Skeletal muscle tissue (tissue), 4 donors: ENCODE data around the gene ADM. TPM values are rescaled to one million over a fixed set of nuclear protein-coding genes. Genes with fewer than 3 reads are reported as not detected.
A peak's percentile ranks its signal among the peaks of the same experiment; 100 is the strongest.

Experiments
- H3K27ac ChIP-seq: one replicate; pipeline ENCODE4 v1.7.0; 2013; ENCODE audit warnings: mild to moderate bottlenecking, low read depth, low read length, inconsistent platforms
- H3K27me3 ChIP-seq, 3 donors: one replicate each; pipeline ENCODE4 v1.7.0; 2013; ENCODE audit warnings: low read length in 3 of 3; ENCODE audit not compliant: control insufficient read depth in 3 of 3, insufficient read depth in 3 of 3
- H3K36me3 ChIP-seq, 3 donors: one replicate each; pipeline ENCODE4 v1.7.0; 2013; ENCODE audit warnings: low read length in 3 of 3; ENCODE audit not compliant: control insufficient read depth in 3 of 3, insufficient read depth in 3 of 3
- H3K4me1 ChIP-seq, 3 donors: one replicate each; pipeline ENCODE4 v1.7.0; 2013; ENCODE audit warnings: low read length in 3 of 3, mild to moderate bottlenecking in 3 of 3; ENCODE audit not compliant: control insufficient read depth in 3 of 3, insufficient read depth in 3 of 3
- H3K4me3 ChIP-seq, 3 donors: one replicate each; pipeline ENCODE4 v1.7.0; 2013; ENCODE audit warnings: low read length in 3 of 3
- H3K9ac ChIP-seq, 3 donors: one replicate each; pipeline ENCODE4 v1.7.0; 2013; ENCODE audit warnings: low read length in 3 of 3, mild to moderate bottlenecking in 3 of 3, moderate library complexity in 2 of 3, low read depth in 1 of 3
- H3K9me3 ChIP-seq, 3 donors: one replicate each; pipeline ENCODE4 v1.7.0; 2013; ENCODE audit warnings: low read length in 3 of 3; ENCODE audit not compliant: control insufficient read depth in 3 of 3
- total RNA-seq: library from RNA; depleted of rRNA; stranded (reverse); fragments of >200 nt; gene quantifications from one replicate; pipeline ENCODE4 v1.2.3, GENCODE V29; 2014
- donor health status: Osteomylitis.

The ADM gene
- total RNA-seq, 1 donor from 2014 or later, result 28.2 TPM

DNA sequence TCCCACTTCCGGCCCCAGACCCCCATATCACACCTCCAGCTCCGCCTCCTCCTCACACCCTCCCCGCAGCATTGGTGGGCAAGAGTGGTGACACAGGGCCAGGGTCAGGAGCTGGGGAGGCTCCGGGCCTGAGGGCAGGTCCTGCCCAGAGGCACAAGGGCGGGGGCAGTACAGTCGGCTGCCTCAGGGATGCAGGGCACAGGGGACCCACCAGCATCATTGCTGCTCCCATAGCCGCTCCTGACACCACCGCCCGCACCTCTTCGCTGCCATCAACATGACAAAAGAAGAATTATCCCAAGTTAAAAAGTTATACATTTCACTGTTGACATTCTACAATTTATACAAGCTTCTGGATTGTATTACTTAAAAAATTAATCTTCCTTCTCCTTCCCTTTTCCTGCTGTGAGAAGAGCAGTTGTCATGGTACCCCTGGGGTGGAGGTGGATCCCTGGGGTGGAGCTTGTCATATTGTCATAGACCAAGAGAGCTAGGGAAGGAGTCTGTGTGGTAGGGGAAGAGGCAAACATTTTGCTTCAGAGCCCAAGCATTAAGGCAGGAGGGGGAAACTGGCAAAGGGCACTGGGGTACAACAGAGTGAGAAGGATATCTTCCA lies 15.0 kb upstream of the ADM start:
- Histone ChIP-seq H3K27ac (no peak overlapping the region), H3K4me1 (peaks cover 10 to 28% (median 11%) of the 10 kb centered on the region in 3 donors), H3K4me3 (no peak overlapping the region), H3K36me3 (no peaks in the 10 kb centered on the region), H3K9ac (peak overlapping the region in 1 of 3 donors; percentile 40), H3K9me3 (no peaks in the 10 kb centered on the region), H3K27me3 (no peaks in the 10 kb centered on the region)

GRCh38 chr11:10291801-10292638 lies 12.9 kb upstream of the ADM start:
- Histone ChIP-seq H3K27ac (no peak overlapping the region), H3K27me3 (no peaks in the 10 kb centered on the region), H3K9ac (no peak overlapping the region), H3K4me3 (no peak overlapping the region), H3K9me3 (no peaks in the 10 kb centered on the region), H3K36me3 (no peaks in the 10 kb centered on the region), H3K4me1 (peaks cover 10 to 32% (median 11%) of the 10 kb centered on the region in 3 donors)

DNA sequence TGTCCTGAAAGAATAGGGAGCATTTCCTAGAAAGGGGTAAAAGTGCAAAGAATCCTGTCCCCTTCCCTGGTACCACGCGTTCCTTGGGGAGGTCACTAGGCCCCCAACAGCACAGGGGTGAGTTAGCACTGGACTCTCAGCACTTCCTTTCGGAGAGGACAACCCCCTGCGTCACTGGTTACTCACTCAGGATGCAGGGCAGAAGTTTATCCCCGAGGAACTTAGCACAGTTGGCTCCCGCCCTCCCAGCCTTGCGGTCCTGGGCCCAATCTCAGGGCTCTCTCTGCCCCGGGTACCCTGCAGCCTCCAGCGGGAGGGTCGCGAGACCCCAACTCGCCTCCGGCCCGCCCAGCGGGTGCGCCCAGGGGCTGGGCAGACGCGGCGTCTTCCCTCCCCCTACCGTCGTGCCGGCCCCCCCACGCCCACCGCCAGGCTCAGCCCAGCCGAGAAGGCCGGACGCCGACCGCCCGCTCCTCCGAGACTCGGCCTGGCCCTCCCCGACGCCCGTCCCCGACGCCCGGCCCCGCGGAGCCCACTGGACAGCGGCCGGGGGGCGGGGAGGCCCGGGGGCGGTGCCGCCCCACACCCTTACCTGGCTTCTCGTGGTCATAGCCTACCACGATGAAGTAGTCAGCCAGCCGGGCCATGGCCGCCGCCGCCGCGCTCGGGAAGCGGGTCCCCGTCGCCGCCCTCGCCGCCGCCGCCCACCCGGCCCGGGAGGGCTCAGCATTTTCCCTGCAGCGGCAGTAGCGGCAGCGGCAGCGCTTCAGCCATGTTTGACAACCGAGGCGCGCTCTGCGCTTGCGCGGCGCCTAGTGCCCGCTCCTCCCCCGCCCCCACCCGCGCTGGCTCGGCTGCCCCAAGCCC lies 11.2 kb upstream of the ADM start, which contains the start of gene SBF2:
TSS of gene SBF2 (minus strand) at position 797 of the 867 bp plus-strand sequence. CDS start at position 647, 150 bp downstream.
- H3K27ac ChIP-seq, result peak within 1 kb of the TSS; percentile 89
- H3K36me3 ChIP-seq, result no peaks in the 10 kb centered on the region
- H3K27me3 ChIP-seq, result no peaks in the 10 kb centered on the region
- peaks cover 6 to 21% (median 10%) of the 10 kb centered on the region in 3 donors for H3K4me1 ChIP-seq
- no peaks in the 10 kb centered on the region for H3K9me3 ChIP-seq
- peak within 1 kb of the TSS; percentile 77 to 87 (median 84) for H3K4me3 ChIP-seq
- H3K9ac ChIP-seq, result peak within 1 kb of the TSS; percentile 80 to 84 (median 80)

GRCh38 chr11:10294290-10294953 lies 10.5 kb upstream of the ADM start:
- H3K27ac ChIP-seq, result peak overlapping the region; percentile 89
- no peaks in the 10 kb centered on the region for H3K9me3 ChIP-seq
- H3K4me1 ChIP-seq, result peaks cover 6 to 21% (median 10%) of the 10 kb centered on the region in 3 donors
- no peaks in the 10 kb centered on the region for H3K36me3 ChIP-seq
- peak overlapping the region; percentile 78 to 84 (median 80) for H3K9ac ChIP-seq
- H3K4me3 ChIP-seq, result peak overlapping the region; percentile 77 to 87 (median 78)
- H3K27me3 ChIP-seq, result no peaks in the 10 kb centered on the region

- Histone ChIP-seq H3K9me3 (no peaks in the 10 kb centered on the region), H3K9ac (peak overlapping the region in 2 of 3 donors; percentile 80 to 84), H3K4me3 (peak overlapping the region; percentile 77 to 87 (median 78)), H3K36me3 (no peaks in the 10 kb centered on the region), H3K4me1 (peaks cover 6 to 21% (median 10%) of the 10 kb centered on the region in 3 donors), H3K27me3 (no peaks in the 10 kb centered on the region), H3K27ac (peak overlapping the region; percentile 89)
These were observed 9.6 kb upstream of the ADM start for GRCh38 chr11:10295064-10295901.

GRCh38 chr11:10298342-10298741 lies 6.5 kb upstream of the ADM start:
- Histone ChIP-seq H3K27me3 (no peaks in the 10 kb centered on the region), H3K4me3 (no peak overlapping the region), H3K9ac (no peak overlapping the region), H3K4me1 (peaks cover 11 to 25% (median 12%) of the 10 kb centered on the region in 3 donors), H3K36me3 (no peaks in the 10 kb centered on the region), H3K9me3 (no peaks in the 10 kb centered on the region), H3K27ac (no peak overlapping the region)

GRCh38 chr11:10301656-10302358 lies 3.1 kb upstream of the ADM start:
- Histone ChIP-seq H3K4me3 (peak overlapping the region in 2 of 3 donors; percentile 96 to 99), H3K4me1 (peaks cover 31 to 40% (median 38%) of the 10 kb centered on the region in 3 donors), H3K27me3 (peaks cover 0 to 6% (median 4%) of the 10 kb centered on the region in 3 donors), H3K9me3 (no peaks in the 10 kb centered on the region), H3K27ac (peak overlapping the region; percentile 84), H3K9ac (peak overlapping the region in 2 of 3 donors; percentile 86 to 94), H3K36me3 (peaks cover 0 to 5% (median 0%) of the 10 kb centered on the region in 3 donors)

DNA sequence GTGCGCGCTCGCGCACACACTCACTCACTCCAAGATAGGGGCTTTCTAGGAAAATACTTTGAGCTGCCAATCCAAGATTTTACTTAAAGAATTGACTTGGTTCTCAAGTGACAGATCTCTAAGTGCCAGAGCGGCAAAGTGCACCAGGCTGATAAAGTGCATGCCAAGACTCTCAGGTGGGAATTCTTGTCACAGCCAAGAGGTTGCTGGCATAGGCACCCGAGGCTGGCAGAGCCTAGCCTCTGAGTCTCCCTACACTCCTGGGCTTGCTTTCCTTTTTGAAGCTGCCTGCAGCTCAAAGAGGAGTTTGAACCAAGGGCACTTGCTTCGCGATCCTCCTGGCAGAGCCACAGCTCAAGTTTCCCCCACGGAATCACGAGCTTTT lies 2.5 kb upstream of the ADM start:
- peaks cover 33 to 41% (median 40%) of the 10 kb centered on the region in 3 donors for H3K4me1 ChIP-seq
- peaks cover 0 to 5% (median 0%) of the 10 kb centered on the region in 3 donors for H3K36me3 ChIP-seq
- H3K27me3 ChIP-seq, result peaks cover 0 to 7% (median 4%) of the 10 kb centered on the region in 3 donors
- peak overlapping the region; percentile 96 to 99 (median 98) for H3K4me3 ChIP-seq
- H3K9me3 ChIP-seq, result no peaks in the 10 kb centered on the region
- peak overlapping the region; percentile 84 for H3K27ac ChIP-seq
- peak overlapping the region; percentile 86 to 94 (median 89) for H3K9ac ChIP-seq
